H1 (cell line): Measurements from ENCODE around the gene TBPL2. TPM values are rescaled to one million over a fixed set of nuclear protein-coding genes. Genes with fewer than 3 reads are reported as not detected.

Source experiments
- CHD7 ChIP-seq: fragments of 300-600 bp; sonication (generic); IDR thresholded peaks from 2 replicates; pipeline ENCODE4 v1.7.1; 2012; ENCODE audit warnings: low read length, moderate library complexity, mild to moderate bottlenecking, inconsistent platforms; ENCODE audit not compliant: insufficient replicate concordance
- JUN ChIP-seq: IDR thresholded peaks from 2 replicates; pipeline ENCODE4 v1.6.1; 2011; ENCODE audit warnings: low read depth, mild to moderate bottlenecking, improper control_type of control experiment, low read length
- polyA plus RNA-seq, 7 experiments: library from polyadenylated mRNA; depleted of rRNA in 3 of 7; stranded (reverse) in 5 of 7; unstranded in 2 of 7; fragments of >200 nt in 5 of 7; fragments of 200-250 nt in 2 of 7; gene quantifications; 1 replicate in 5 of 7; 2 replicates in 1 of 7; 4 replicates in 1 of 7; pipeline versions ENCODE4 v1.2.1 to v1.2.3, GENCODE V29; 2011 to 2013; ENCODE audit warnings: missing spikeins in 2 of 7, mixed read lengths in 2 of 7
- total RNA-seq: library from RNA; stranded (reverse); fragmentation: NEBNext Ultra II Directional; extraction: Animal tissue kit (Norgen Biotek cat#: 25700); gene quantifications from 2 replicates; pipeline ENCODE4 v1.2.1, GENCODE V29; 2021

Gene TBPL2
- total and polyA plus RNA-seq, 2 of the 8 experiments (the other 6 are each of a cell fraction or from before 2014, with no cell fraction given) = 0.03 TPM; not detected in 1

- no peak for TF ChIP-seq CHD7
- no peak for TF ChIP-seq JUN
Measured at GRCh38 chr14:55387121-55387520, 53.3 kb downstream of the TBPL2 start (continued).
